GM12874 (cell line): ENCODE measurements around the gene PODNL1.

Experiments used
- CTCF ChIP-seq: IDR thresholded peaks from 2 replicates; pipeline ENCODE4 v1.5.1; 2011; ENCODE audit warnings: low read depth, mild to moderate bottlenecking, control low read depth, low read length, moderate library complexity; ENCODE audit not compliant: insufficient read depth

Gene PODNL1

GRCh38 chr19:13899912-13900584, 38.2 kb downstream of the PODNL1 start:
- no peak for TF ChIP-seq CTCF

GRCh38 chr19:13899393-13899792, 38.8 kb downstream of the PODNL1 start:
- TF ChIP-seq CTCF = no peak

- TF ChIP-seq CTCF = no peak
Measured at GRCh38 chr19:13896227-13896626, 42.0 kb downstream of the PODNL1 start.

- TF ChIP-seq CTCF = no peak
Measured at GRCh38 chr19:13894552-13894951, 43.7 kb downstream of the PODNL1 start.

GRCh38 chr19:13892870-13893269, 45.3 kb downstream of the PODNL1 start:
- no peak for TF ChIP-seq CTCF

GRCh38 chr19:13890136-13890535, 48.1 kb downstream of the PODNL1 start:
- no peak for TF ChIP-seq CTCF

GRCh38 chr19:13888281-13888680, 49.9 kb downstream of the PODNL1 start:
- no peak for TF ChIP-seq CTCF
